Stimulated activated CD4-positive, alpha-beta T cell treated with anti-CD3 and anti-CD28 coated beads, Interleukin-1b, Interleukin-23, amount 100 ng/mL, for 4 hours (primary cell): ENCODE results near the gene ERVW-1.
A peak's percentile ranks its signal among the peaks of the same experiment; 100 is the strongest.
"Not testable (repeated sequence)": the region's sequence is repeated elsewhere in the genome, so short reads cannot be mapped to it uniquely, and the experiment has no call there.

Experiments used
- DNase-seq, 2 donors: peaks; one replicate each; pipeline ENCODE4 v3.0.0-alpha.2; 2020; ENCODE audit warnings: low read depth in 2 of 2

Gene ERVW-1

DNA sequence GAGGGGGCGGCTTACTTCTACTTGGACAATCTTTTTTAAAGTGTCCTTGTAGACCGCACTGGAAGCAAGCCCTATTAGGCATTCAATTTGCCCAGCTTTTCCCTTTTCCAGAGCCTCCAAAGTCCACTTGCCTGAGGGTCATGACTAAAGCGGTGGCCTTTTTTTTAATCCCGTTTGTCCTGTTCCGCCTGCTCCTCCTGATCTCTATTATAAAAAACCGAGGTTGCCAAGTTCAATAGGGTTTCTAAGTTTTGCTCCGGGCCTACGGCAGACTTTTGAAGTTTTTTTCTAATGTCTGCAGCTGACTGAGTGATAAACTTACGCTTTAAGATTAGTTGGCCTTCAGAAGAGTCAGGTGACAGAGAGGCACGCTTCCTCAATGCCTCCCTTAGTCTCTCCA is 3.8 kb downstream of the ERVW-1 start:
- DNase-seq = not testable (repeated sequence)

DNA sequence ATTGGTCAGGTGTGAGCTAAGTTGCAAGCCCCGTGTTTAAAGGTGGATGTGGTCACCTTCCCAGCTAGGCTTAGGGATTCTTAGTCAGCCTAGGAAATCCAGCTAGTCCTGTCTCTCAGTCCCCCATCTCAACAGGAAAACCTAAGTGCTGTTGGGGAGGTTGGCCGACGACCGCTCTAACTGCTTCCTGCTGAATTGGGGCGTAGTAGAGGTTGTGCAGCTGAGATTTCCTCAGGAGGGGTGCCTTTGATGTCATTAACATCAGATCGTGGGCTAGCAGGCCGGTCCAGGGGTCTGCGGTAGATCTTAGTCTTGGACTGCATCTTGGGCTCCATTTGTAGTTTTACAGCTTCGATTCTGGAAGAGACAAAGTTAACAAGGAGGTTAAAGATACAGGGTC is 9.2 kb downstream of the ERVW-1 start:
- not testable (repeated sequence) for DNase-seq

DNA sequence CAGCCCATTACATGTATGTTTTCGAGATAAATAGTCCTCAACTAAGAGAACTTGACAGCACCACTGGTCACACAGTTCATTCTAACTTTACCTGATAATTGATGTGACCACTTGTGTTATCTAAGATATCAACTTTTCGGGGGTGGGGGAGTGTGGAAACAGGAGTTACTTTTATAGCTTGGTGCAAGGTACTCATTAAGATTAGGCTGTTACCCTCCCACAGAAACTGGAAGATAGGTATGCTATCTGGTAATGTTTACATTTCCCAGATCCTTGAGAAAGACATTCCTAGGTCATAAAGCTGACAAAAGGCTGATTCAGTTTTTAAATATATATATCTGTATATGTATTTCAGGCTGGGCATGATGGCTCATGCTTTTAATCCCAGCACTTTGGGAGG is 11.1 kb downstream of the ERVW-1 start:
- no peak for DNase-seq

DNA sequence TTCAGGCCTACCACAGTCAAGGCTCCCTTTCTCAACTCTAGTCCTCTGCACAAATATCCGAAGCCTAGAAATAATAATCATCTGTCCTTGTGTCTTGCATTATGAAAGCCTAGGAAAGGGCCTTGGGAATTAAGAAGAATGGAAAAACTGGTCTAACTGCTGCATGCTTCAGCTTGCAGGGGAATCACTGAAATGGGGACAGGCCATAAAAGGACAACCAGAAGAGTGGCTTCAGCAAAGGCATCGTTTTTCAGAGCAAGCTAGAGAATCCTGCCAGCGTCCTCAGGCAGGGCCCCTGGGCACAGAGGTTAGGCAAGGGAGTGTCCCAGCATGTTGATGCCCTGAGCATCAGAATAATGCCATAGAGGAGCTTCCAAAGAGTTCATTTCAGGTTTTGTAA is 13.2 kb downstream of the ERVW-1 start:
- DNase-seq = no peak

DNA sequence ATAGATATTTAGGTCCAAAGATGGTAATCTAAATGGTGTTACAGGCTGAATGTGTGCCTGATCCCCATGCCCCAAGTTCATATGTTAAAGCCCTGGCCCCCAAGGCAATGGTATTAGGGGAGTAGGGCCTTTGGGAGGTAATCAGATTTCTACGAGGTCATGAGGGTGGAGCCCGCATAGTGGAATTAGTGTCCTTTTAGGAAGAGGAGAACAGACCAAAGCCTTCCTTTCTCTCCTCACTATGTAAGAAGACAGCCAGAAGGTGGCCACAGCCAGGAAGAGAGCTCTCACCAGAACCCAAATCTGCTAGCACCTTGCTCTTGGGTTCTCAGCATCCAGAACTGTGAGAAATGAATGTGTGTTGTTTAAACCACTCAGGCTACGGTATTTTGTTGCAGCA is 15.2 kb downstream of the ERVW-1 start:
- no peak for DNase-seq

DNA sequence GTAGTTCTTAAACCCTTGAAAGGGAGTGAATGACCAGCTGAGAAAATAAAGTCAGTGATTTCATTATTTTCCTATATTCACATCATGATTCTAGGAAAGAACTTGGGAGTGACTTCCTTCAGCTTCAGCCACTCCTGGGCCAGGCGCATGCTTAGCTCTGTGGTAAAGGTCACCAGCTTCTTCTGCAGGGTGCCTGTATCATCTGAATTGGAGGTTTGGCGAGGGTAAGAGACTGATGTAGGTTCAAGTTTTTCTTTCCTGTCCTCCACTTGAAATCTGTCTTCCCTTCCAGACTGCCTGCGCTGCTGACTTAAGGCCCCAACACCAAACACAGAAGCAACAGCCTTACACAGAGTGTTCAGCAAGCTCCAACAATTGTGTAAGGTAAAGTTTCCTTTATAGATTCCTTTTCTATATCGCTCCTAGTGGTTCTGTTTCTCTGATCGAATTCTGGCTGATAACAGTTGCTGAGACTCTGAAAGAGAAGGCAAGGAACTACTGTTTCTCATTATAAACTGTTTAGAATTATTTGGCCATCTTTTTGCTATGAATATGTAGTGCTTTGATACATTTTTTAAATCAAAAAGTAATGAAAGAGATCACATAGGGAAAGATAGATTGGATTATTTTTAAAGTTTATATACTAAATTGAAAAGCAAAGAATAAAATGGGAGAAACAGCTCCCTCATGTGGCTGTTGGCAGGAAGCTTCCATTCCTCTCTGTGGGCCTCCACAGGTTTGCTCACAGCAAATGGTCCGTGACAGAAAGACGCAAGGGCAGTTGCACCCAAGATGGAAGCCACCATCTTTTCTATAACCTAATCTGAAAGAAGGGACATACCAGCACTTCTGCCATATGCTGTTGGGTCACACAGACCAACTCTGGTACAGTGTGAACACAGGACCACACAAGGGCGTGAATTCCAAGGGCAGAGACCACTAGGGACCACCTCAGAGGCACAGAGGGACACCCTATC is 16.4 kb downstream of the ERVW-1 start:
- peak in 1 of 2 donors; percentile 3 for DNase-seq

DNA sequence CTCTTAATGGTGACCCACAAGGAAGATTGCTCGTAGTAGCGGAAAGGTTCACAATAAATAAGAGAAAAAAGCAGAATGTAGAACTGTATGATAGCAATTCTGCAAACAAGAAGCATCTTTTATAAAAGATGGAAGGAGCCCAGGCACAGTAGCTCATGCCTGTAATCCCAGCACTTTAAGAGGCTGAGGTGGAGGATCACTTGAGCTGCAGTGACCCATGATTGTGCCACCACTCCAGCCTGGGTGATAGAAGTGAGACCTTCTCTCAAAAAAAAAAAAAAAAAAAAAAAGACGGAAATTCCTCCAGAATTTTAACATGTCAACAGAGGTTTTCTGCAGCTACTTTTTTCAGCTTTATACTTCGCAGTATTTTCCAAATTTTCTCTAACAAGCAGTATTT is 17.2 kb downstream of the ERVW-1 start:
- no peak for DNase-seq

DNA sequence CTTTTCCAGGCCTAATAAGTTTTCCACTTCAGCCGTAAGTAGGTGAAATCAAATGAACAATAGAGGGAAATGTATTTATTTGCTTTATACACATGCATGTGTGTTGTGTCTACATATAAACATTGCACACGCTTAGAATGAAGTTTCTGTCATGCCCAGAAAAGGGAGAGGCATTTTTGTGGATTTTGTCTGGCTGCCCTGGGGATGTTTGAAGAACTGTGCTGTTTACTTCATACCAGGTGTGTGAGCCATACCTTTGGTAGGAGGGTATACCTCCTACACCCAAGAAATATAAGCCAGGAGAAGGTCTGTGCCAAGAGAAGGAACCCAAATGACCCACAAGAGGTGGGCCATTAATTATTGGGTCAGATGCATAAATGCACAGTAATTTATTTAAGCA is 17.6 kb downstream of the ERVW-1 start:
- no peak for DNase-seq

DNA sequence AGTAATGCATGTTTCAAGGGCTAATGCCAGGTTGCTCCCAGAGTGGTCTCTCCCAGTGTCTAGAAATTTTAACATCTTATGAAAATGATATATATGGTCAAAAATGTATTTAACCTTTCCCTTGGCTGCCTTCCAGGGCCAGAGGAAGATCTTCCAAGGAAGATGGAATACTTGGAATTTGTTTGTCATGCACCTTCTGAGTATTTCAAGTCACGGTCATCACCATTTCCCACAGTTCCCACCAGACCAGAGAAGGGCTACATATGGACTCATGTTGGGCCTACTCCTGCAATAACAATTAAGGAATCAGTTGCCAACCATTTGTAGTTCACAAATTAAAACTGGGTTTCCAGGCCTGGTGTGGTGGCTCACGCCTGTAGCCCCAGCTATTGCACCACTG is 21.5 kb downstream of the ERVW-1 start:
- no peak for DNase-seq

DNA sequence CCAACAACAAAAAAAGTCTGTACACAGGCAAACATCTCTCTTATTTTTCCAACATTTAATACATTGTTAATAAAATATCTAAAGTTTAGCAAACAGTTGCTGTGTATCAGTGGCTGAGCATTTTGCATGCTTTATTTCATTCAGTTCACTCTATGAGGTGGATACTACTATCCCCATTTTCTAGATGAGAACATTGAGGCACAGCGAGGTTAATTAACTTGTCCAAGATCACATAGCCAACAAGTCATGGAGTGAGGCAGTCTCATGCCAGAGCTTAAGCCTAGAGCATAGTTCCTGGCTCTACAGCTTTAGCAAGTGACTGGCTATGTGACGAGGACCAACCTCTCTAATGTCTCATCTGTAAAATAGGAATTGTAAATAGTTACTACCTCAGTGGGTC is 26.1 kb downstream of the ERVW-1 start:
- DNase-seq = no peak

DNA sequence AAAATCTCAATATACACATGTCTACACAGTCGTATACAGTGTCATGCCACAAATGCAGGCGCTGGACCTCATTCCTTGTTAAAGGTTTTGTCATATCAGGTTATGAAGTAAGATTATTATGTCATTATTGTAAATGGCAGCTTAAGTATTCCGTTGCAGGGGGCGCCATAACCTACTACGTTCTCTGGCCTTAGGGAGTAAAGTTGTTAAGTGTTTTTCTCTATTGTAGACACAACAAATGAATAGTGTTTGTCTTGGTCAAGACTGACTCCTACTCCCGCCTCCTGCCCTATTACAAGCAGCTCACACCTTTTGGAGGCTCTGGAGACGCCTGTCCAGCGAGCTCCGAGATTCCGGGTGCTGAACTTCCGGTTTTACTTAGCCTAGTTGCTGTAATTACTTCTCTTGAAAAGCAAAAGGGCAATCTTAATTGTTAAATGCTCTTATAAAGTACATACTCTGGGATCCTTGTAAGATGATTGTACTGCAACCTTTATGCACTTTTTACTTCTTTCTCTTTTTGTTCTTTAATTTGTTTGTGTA is 29.5 kb downstream of the ERVW-1 start:
- peak in 1 of 2 donors; percentile 34 for DNase-seq

DNA sequence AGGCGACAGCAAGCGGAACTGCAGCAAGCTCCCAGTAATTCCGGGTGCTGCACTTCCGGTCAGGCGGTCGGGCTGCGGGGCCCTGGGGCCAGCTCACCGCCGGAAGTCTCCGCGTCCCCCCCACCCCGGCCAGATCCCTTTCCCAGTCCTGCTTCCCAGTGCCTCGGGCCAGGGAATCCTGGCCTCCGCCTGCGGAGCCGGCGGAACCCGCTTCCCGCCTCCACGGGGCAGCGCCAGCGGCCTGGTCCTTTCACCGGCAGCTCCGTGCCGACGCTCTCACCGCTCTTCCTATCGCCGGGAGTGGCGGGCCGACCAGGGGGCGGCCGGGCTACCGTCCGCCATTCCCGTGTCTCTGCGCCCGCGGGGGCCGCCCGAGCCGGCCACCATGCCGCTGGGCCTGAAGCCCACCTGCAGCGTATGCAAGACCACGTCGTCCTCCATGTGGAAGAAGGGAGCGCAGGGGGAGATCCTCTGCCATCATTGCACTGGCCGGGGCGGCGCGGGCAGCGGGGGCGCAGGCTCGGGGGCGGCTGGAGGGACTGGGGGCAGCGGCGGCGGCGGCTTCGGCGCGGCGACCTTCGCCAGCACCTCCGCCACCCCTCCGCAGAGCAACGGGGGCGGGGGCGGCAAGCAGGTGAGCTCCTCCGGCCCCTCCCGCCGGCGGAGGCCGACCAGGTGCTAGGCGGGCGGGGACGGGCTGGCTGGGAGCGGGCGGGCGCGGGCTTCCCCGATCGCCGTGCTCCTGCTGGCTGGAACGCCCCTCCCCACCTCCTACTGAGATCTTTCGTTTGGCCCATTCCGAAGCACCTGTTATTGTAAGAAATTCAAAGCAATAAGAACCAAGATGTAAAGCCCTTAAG is 30.2 kb downstream of the ERVW-1 start, which contains the start of gene GATAD1:
Gene GATAD1 (plus strand): TSS at position 138 of the 860 bp plus-strand sequence. CDS start 248 bp downstream, at position 386.
- DNase-seq = peak; percentile 62 to 72

DNA sequence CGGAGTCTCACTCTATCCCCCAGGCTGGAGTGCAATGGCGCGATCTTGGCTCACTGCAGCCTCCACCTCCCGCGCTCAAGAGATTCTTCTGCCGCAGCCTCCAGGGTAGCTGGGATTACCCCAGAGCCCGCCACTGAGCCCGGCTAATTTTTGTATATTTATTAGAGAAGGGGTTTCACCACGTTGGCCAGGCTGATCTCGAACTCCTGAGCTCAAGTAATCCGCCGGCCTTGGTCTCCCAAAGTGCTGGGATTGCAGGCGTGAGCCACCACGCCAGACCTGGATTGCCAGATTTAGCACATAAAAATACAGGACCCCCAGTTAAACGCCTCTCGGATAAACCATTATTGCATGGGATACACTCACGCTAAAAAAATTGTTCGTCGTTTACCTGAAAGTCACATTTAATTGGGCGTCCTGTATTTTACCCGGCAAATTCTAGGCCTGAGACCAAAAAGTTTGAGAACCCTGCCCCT is 30.8 kb downstream of the ERVW-1 start:
- peak in 1 of 2 donors; percentile 6 for DNase-seq

DNA sequence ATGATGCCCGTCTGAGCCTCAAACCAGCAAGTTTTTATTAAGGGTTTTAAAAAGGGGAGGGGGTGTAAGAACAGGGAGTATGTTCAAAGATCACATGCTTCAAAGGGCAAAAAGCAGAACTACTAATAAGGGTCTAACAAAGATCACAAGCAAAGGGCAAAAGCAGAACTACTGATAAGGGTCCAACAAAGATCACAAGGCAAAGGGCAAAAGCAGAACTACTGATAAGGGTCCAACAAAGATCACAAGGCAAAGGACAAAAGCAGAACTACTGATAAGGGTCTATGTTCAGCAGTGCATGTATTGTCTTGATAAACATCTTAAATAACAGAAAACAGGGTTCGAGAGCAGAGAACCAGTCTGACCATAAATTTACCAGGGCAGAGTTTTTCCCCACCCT is 35.0 kb downstream of the ERVW-1 start:
- not testable (repeated sequence) for DNase-seq

DNA sequence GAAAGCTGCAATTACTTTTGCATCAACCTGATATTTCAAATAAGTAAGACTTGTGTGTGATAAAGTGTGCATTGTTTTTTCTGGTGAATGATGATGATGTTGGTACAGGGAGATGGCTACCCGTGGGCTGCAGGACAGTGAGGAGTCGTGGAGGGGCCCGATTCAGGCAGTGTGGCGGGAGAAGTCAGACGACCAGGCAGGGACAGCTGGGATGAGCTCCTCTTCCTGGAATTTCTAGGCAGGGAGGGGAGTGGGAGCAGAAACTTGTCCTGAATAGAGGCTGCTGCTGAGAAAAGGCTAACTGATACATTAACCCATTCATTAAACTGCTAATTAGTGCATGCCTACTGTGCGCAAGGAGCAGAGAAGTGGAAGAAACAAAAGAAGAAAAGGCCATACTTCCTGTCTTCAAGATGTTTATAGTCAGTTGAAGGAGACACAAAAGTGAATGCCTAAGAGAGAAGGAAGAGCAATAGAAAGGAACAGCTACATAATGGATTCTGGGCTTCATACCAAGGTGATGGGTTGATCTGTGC is 39.7 kb downstream of the ERVW-1 start:
- DNase-seq = no peak

DNA sequence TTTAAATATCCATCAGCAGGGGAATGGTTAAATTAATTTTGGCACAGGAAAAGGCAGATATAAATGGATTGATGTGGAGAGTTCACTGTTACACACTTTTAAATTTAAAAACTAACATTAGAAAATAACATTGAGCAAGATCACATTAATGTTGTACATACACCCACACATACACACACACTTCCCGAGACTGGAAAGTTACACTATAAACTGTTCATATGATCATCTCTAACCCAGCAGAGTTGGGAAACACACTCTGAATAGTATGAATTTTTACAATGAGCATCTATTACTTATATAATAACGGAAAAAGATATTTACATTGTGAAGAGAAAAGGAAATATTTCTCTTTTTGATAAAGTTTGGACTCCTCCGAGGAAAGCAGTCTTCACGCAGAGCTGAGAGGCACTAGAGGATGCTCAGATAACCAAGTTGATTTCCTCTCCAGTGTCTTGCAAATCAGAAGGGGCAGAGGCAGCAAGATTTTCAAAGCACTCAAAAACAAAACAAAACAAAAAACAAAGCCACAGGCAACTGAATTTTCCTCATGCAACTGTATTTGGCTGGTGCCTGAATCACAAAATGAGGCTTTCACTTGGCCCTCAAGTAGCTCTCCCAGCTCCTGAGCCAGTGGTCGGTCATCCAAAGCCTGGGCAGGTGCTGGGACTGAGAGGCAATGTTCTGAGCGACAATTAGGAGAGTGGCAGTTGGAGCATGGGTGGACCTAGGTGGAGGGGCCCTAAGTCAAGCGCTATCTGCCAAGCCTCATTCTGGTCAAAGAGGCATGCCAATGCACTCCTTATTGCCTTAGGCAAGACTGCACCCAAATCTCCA is 40.9 kb downstream of the ERVW-1 start:
- no peak for DNase-seq

DNA sequence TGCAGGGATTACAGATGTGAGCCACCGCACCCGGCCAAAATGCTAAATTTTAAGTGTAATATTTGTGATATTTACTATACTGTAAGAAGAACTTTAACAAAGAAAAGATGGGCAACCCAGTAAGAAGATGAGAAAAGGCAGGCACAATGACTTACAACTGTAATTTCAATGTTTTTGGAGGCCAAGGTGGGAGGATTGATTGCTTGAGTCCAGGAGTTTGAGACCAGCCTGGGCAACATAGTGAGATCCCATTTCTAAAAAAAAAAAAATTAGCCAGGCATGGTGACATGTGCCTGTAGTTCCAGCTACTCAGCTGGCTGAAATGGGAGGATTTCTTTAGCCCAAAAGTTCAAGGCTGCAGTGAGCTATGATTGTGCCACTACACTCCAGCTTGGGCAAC is 42.2 kb downstream of the ERVW-1 start:
- DNase-seq = no peak

DNA sequence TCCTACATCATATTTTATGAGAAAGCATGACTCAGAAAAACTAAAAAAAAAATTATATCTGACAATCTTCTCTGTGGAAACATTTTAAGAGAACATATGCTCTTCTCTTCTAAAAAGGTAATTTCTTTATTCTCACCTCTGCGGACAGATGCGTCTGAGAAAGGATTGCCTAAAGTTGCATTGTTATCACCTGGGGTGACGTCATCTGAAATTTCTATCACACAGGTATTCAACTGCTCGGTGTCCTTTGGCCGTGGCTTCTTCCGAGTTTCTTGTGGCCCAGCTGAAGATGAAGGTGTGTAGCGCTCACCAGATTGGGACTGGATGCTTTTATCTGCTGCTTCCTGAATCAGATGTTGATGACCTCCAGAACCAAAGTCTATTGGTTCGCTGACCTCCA is 44.7 kb downstream of the ERVW-1 start:
- DNase-seq = no peak

DNA sequence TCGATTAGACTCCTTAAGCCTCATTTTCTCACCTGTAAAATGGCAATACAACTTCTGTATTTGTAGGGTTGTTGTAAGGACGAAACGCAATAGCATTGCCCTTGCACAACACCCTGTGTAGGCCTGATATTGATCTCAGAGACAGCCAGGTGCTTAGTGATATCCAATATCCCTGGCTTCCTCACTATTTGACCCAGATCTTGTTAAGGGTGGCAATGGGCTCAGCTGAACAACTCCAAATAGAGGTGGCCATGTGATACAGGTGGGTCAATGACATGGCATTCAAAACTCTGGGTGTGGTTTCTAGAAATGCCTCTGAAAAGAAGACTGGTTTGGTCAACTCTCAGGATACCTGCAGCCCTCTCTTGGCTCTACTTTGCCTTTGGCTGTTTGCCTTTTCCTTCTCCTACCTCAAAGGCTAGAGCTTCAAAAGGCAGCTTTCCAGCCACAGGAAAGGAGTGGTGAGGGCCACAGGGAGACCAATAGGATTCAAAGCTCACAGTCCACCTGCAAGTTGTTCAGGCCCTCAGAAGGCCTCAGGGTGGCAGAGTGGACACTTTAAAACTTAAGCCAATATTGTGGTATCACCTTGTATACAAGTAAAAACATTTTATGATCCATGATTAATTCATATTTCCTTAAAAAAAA is 45.3 kb downstream of the ERVW-1 start:
- DNase-seq = no peak

DNA sequence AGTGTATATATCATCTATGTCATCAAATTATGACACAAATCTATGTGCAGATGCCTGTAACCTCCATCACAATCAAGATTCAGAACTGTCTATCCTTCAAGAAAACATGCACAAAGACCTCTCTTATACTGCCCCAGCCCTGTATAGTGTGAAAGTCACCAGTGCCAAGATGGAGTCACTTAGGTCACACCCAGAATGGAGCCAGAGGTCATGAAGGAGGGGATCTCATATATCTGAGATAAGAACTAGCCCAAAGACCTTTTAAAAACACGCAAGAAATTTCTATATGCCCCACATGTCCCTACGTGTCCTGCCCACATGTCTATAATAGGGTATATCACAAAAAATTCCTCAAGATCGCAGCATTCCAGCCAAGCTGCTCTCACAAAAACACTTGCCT is 50.6 kb downstream of the ERVW-1 start:
- no peak for DNase-seq
